ENCODE measurements around the gene CES4A. TPM values are rescaled to one million over a fixed set of nuclear protein-coding genes. Genes with fewer than 3 reads are reported as not detected.

Gene CES4A
- total RNA-seq, 2 donors from 2014 or later: 24.4 to 38.8 TPM

Other genes with a start within 250 kb of the CES4A start
- 10 to 100 TPM; 60.0 to 67.6 TPM for gene DYNC1LI2, start 237.0 kb upstream of the CES4A start, total RNA-seq
- gene TERB1, start 187.0 kb upstream of the CES4A start, total RNA-seq: under 1 TPM in 1 of 2 donors, not detected in 1; 0.14 TPM
- 100 to 1,000 TPM in 1 of 2 donors, 10 to 100 TPM in 1; 94.5 to 100 TPM for gene NAE1, start 157.6 kb upstream of the CES4A start, total RNA-seq
- not detected for gene CA7, start 144.2 kb upstream of the CES4A start, total RNA-seq
- gene PDP2, start 108.1 kb upstream of the CES4A start, total RNA-seq: 10 to 100 TPM; 31.8 TPM
- gene CDH16, start 69.7 kb upstream of the CES4A start, total RNA-seq: not detected
- gene RRAD, start 63.1 kb upstream of the CES4A start, total RNA-seq: 1 to 10 TPM; 1.6 to 3.1 TPM
- gene CIAO2B, start 54.2 kb upstream of the CES4A start, total RNA-seq: 100 to 1,000 TPM; 145 to 167 TPM
- 10 to 100 TPM; 28.7 to 33.3 TPM for gene CES2, start 53.1 kb upstream of the CES4A start, total RNA-seq
- 10 to 100 TPM in 1 of 2 donors, 1 to 10 TPM in 1; 6.9 to 11.5 TPM for gene CES3, start 27.3 kb upstream of the CES4A start, total RNA-seq
- 100 to 1,000 TPM; 106 to 133 TPM for gene CBFB, start 40.6 kb downstream of the CES4A start, total RNA-seq
- gene PHAF1, start 121.4 kb downstream of the CES4A start, total RNA-seq: 10 to 100 TPM; 14.8 to 18.2 TPM
- gene B3GNT9, start 162.4 kb downstream of the CES4A start, total RNA-seq: 1 to 10 TPM; 5.7 to 7.5 TPM
- 10 to 100 TPM; 38.1 to 50.7 TPM for gene TRADD, start 171.3 kb downstream of the CES4A start, total RNA-seq
- 10 to 100 TPM; 32.1 to 37.1 TPM for gene FBXL8, start 171.4 kb downstream of the CES4A start, total RNA-seq
- gene HSF4, start 176.2 kb downstream of the CES4A start, total RNA-seq: 10 to 100 TPM; 63.4 to 87.7 TPM
- gene NOL3, start 181.9 kb downstream of the CES4A start, total RNA-seq: 10 to 100 TPM; 21.6 to 30.6 TPM
- 10 to 100 TPM; 31.9 to 34.3 TPM for gene MATCAP1, start 195.4 kb downstream of the CES4A start, total RNA-seq
- not detected for gene EXOC3L1, start 201.5 kb downstream of the CES4A start, total RNA-seq
- 10 to 100 TPM; 82.8 to 91.7 TPM for gene E2F4, start 203.6 kb downstream of the CES4A start, total RNA-seq
- 1 to 10 TPM; 3.0 to 3.1 TPM for gene ELMO3, start 210.5 kb downstream of the CES4A start, total RNA-seq
- gene TMEM208, start 238.5 kb downstream of the CES4A start, total RNA-seq: 10 to 100 TPM; 29.8 to 31.0 TPM